Measurements from ENCODE around the gene DYSF.

The DYSF gene

DNA sequence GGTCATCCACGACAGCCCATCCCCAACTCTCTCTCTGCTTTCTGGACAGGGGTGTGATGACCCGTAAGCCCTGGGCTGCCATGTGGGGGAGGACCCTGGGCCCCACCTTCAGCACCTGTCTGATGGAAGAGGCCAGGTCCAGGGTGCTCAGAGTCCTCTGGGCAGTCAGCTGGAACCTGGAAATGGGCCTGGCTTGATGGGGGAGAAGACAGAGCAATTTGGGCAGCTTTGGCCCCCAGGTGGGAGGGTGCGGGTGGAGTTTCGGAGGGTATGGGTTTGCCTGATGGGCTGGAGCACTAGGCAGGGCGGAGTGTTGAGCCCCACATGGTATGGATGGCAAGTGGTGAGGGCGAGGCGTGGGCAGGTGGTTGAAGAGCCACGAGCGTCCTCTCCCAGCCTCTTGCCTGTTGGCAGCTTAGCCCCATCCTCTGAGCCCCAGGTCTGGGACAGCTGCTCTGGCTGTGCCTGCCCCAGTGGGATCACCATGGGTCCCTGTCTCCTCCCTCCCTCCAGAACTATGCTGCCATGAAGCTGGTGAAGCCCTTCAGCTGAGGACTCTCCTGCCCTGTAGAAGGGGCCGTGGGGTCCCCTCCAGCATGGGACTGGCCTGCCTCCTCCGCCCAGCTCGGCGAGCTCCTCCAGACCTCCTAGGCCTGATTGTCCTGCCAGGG lies 232.7 kb downstream of the DYSF start:
- Histone ChIP-seq H3K9me3 (ENCODE audit: severe bottlenecking) (no peaks in the 10 kb centered on the region), H3K4me3 (ENCODE audit: severe bottlenecking) (no peak overlapping the region), H3K27ac (ENCODE audit: poor library complexity, severe bottlenecking) (no peak overlapping the region), H3K27me3 (ENCODE audit: insufficient read depth, poor library complexity, severe bottlenecking) (no peaks in the 10 kb centered on the region), H3K36me3 (ENCODE audit: low read depth) (no peaks in the 10 kb centered on the region), H3K4me1 (ENCODE audit: insufficient read depth, poor library complexity, severe bottlenecking) (no peaks in the 10 kb centered on the region)
- ATAC-seq (ENCODE audit: low read depth) = no peak
- peak; percentile 30 for DNase-seq (ENCODE audit: low spot score)
- TF ChIP-seq CTCF (IDR thresholded peaks at IDR 0.05; ENCODE audit: poor library complexity, severe bottlenecking) = no peak

DNA sequence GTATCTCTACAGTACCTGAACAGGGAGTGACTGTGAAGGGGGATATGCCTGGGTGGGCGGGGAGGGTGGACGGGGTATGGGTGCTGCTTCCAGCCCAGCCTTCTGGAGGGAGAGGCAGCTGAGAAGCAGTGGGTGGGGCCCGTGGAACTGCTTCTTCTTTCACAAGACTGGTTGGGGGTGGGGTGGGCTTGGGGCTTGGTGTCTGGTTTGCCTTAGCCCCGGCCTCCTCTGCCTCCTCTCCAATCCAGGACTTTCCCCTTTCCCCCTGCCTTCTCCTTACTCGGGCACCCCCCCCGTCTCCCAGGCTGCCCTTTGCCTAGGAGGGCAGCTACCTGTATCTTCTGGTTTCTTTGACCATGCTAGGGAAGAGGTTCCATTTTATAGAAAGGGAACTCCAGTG lies 233.4 kb downstream of the DYSF start:
- H3K27ac ChIP-seq (ENCODE audit: poor library complexity, severe bottlenecking) = no peak overlapping the region
- H3K4me3 ChIP-seq (ENCODE audit: severe bottlenecking) = no peak overlapping the region
- peak; percentile 23 for DNase-seq (ENCODE audit: low spot score)
- H3K9me3 ChIP-seq (ENCODE audit: severe bottlenecking) = no peaks in the 10 kb centered on the region
- H3K36me3 ChIP-seq (ENCODE audit: low read depth) = no peaks in the 10 kb centered on the region
- no peak for TF ChIP-seq CTCF (IDR thresholded peaks at IDR 0.05; ENCODE audit: poor library complexity, severe bottlenecking)
- ATAC-seq (ENCODE audit: low read depth) = no peak
- no peaks in the 10 kb centered on the region for H3K4me1 ChIP-seq (ENCODE audit: insufficient read depth, poor library complexity, severe bottlenecking)
- no peaks in the 10 kb centered on the region for H3K27me3 ChIP-seq (ENCODE audit: insufficient read depth, poor library complexity, severe bottlenecking)

- H3K4me1 ChIP-seq (ENCODE audit: insufficient read depth, poor library complexity, severe bottlenecking) = no peaks in the 10 kb centered on the region
- H3K36me3 ChIP-seq (ENCODE audit: low read depth) = no peaks in the 10 kb centered on the region
- no peaks in the 10 kb centered on the region for H3K9me3 ChIP-seq (ENCODE audit: severe bottlenecking)
- H3K27ac ChIP-seq (ENCODE audit: poor library complexity, severe bottlenecking) = no peak overlapping the region
- H3K27me3 ChIP-seq (ENCODE audit: insufficient read depth, poor library complexity, severe bottlenecking) = no peaks in the 10 kb centered on the region
- TF ChIP-seq CTCF (IDR thresholded peaks at IDR 0.05; ENCODE audit: poor library complexity, severe bottlenecking) = no peak
- DNase-seq (ENCODE audit: low spot score) (peak; percentile 34), ATAC-seq (ENCODE audit: low read depth) (no peak)
- H3K4me3 ChIP-seq (ENCODE audit: severe bottlenecking) = no peak overlapping the region
Observed at GRCh38 chr2:71687412-71687811, 234.1 kb downstream of the DYSF start.

DNA sequence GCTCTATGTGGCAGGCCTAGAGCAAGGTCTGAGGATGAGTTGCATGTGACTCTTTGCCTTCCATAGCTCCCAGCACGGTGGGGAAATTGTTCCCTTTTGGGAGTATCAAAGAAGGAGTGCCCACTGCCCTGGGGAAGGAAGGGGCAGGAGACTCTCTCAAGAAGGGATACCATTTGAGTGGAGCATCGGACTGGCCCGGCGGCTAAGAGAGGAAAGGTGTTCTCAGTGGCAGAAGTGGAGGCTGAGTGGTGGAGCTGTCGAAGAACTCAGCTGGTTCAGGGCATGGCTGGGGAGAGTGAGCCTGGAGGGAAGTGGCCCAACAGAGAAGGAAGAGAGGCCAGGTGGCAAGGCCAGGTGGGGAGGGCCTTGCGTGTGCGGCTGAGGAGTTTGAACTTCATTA lies 235.2 kb downstream of the DYSF start:
- Histone ChIP-seq H3K9me3 (ENCODE audit: severe bottlenecking) (no peaks in the 10 kb centered on the region), H3K4me1 (ENCODE audit: insufficient read depth, poor library complexity, severe bottlenecking) (no peaks in the 10 kb centered on the region), H3K36me3 (ENCODE audit: low read depth) (no peaks in the 10 kb centered on the region), H3K27me3 (ENCODE audit: insufficient read depth, poor library complexity, severe bottlenecking) (no peaks in the 10 kb centered on the region), H3K27ac (ENCODE audit: poor library complexity, severe bottlenecking) (no peak overlapping the region), H3K4me3 (ENCODE audit: severe bottlenecking) (no peak overlapping the region)
- DNase-seq (ENCODE audit: low spot score) (peak; percentile 23), ATAC-seq (ENCODE audit: low read depth) (no peak)
- no peak for TF ChIP-seq CTCF (IDR thresholded peaks at IDR 0.05; ENCODE audit: poor library complexity, severe bottlenecking)

DNA sequence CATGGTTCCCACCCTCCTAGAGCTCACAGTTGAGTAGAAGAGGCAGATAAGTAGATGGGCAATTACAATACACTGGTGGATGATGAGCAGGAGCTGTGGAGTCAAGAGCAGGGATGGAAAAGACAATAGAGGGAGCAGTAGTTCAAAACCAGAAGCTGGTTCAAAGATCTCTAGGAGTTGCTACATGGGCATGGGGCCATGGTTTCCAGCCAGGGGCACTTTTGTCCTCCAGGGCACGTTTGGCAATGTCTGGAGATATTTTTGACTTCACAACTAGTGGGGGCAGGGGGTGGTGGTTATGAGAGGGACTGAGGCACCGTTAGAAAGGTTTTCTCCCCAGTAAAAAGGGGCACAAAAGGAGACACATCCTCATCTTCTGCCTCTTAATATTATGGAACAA lies 236.0 kb downstream of the DYSF start:
- Histone ChIP-seq H3K4me1 (ENCODE audit: insufficient read depth, poor library complexity, severe bottlenecking) (no peaks in the 10 kb centered on the region), H3K4me3 (ENCODE audit: severe bottlenecking) (no peak overlapping the region), H3K9me3 (ENCODE audit: severe bottlenecking) (no peaks in the 10 kb centered on the region), H3K36me3 (ENCODE audit: low read depth) (no peaks in the 10 kb centered on the region), H3K27ac (ENCODE audit: poor library complexity, severe bottlenecking) (no peak overlapping the region), H3K27me3 (ENCODE audit: insufficient read depth, poor library complexity, severe bottlenecking) (no peaks in the 10 kb centered on the region)
- peak; percentile 3 for DNase-seq (ENCODE audit: low spot score)
- no peak for ATAC-seq (ENCODE audit: low read depth)
- no peak for TF ChIP-seq CTCF (IDR thresholded peaks at IDR 0.05; ENCODE audit: poor library complexity, severe bottlenecking)

All from RWPE2 (cell line).